ENCODE measurements around the gene AKAP11. TPM values are rescaled to one million over a fixed set of nuclear protein-coding genes. Genes with fewer than 3 reads are reported as not detected.

The AKAP11 gene
- polyA plus RNA-seq, 1 donor from 2014 or later, result 20.9 TPM

DNA sequence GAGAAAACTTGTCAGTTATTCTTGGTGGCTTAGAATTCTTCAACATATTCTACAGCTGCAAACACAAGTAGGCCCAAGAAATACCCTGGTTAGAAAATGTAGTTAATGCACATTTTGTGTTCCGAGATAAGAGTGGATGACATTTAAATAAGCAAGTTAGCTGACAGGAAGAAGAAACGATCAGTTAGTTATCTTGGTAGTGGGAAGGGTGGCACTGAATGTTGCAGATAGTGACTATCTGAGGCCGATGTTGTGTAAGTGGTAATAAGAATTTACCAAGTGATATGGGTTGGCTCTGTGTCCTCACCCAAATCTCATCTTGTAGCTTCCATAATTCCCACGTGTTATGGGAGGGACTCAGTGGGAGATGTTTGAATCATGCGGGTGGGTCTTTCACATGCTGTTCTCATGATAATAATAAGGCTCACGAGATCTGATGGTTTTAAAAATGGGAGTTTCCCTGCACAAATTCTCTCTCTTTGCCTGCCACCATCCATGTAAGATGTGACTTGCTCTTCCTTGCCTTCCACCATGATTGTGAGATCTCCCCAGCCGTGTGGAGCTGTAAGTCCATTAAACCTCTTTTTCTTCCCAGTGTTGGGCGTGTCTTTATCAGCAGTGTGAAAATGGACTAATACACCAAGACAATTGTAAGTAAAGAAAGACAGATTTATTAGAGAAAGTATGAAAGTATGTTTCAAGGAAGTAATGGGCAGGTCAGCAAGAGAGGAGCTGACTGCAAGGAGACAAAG is 10.9 kb upstream of the AKAP11 start:
- no peak for TF ChIP-seq TAF1 (IDR thresholded peaks at IDR 0.05; ENCODE audit: low read depth)
- Histone ChIP-seq H3K4me3 (ENCODE audit: low read length) (no peak overlapping the region), H3K4me2 (ENCODE audit: low read length) (no peak overlapping the region)

DNA sequence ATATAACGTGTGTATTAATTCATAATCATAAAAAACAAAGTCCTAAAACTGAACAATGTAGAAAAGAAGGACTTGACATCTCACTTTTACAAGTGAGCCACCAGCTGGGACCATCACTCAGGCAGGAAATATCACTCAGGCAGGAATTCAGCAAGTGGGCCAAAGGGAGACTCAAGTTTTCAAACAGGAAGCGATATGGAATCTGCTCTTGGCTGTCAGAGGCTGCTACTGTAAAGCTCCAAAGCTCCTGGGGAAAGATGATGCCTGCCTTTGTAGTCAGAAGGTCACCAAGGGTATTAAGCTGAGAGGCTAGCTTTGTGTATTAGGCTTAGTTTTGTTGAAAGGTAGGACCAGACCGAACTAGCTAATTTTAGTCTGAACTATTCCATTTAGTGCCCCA is 5.5 kb upstream of the AKAP11 start:
- Histone ChIP-seq H3K79me2 (replicated peaks; ENCODE audit: insufficient read depth, low read length) (no peaks in the 10 kb centered on the region), H3K27ac (ENCODE audit: low read length) (no peak overlapping the region), H2AFZ (ENCODE audit: low read depth, low read length) (no peak overlapping the region), H3K9me3 (ENCODE audit: low read length) (no peaks in the 10 kb centered on the region), H3F3A (ENCODE audit: insufficient read depth, low read length, poor library complexity, severe bottlenecking) (no peaks in the 10 kb centered on the region), H3K9ac (ENCODE audit: low read length) (no peak overlapping the region), H3K36me3 (ENCODE audit: insufficient read depth, low read length) (no peaks in the 10 kb centered on the region), H4K20me1 (ENCODE audit: insufficient read depth) (no peaks in the 10 kb centered on the region), H3K4me3 (ENCODE audit: low read length) (no peak overlapping the region), H3K4me2 (ENCODE audit: low read length) (no peak overlapping the region), H3K27me3 (ENCODE audit: insufficient read depth, low read depth, low read length) (no peaks in the 10 kb centered on the region), H3K9me2 (ENCODE audit: insufficient read depth, low read length) (no peaks in the 10 kb centered on the region)
- no peak for TF ChIP-seq POLR2AphosphoS5 (IDR thresholded peaks at IDR 0.05)
- TF ChIP-seq RAD21 (conservative IDR thresholded peaks at IDR 0.05), result no peak
- TF ChIP-seq, protein P1, sequence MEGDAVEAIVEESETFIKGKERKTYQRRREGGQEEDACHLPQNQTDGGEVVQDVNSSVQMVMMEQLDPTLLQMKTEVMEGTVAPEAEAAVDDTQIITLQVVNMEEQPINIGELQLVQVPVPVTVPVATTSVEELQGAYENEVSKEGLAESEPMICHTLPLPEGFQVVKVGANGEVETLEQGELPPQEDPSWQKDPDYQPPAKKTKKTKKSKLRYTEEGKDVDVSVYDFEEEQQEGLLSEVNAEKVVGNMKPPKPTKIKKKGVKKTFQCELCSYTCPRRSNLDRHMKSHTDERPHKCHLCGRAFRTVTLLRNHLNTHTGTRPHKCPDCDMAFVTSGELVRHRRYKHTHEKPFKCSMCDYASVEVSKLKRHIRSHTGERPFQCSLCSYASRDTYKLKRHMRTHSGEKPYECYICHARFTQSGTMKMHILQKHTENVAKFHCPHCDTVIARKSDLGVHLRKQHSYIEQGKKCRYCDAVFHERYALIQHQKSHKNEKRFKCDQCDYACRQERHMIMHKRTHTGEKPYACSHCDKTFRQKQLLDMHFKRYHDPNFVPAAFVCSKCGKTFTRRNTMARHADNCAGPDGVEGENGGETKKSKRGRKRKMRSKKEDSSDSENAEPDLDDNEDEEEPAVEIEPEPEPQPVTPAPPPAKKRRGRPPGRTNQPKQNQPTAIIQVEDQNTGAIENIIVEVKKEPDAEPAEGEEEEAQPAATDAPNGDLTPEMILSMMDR (IDR thresholded peaks at IDR 0.05; ENCODE audit: poor library complexity, severe bottlenecking), result no peak
- TF ChIP-seq MXI1 (conservative IDR thresholded peaks at IDR 0.05; ENCODE audit: poor library complexity, severe bottlenecking), result no peak
- TF ChIP-seq, protein P2, sequence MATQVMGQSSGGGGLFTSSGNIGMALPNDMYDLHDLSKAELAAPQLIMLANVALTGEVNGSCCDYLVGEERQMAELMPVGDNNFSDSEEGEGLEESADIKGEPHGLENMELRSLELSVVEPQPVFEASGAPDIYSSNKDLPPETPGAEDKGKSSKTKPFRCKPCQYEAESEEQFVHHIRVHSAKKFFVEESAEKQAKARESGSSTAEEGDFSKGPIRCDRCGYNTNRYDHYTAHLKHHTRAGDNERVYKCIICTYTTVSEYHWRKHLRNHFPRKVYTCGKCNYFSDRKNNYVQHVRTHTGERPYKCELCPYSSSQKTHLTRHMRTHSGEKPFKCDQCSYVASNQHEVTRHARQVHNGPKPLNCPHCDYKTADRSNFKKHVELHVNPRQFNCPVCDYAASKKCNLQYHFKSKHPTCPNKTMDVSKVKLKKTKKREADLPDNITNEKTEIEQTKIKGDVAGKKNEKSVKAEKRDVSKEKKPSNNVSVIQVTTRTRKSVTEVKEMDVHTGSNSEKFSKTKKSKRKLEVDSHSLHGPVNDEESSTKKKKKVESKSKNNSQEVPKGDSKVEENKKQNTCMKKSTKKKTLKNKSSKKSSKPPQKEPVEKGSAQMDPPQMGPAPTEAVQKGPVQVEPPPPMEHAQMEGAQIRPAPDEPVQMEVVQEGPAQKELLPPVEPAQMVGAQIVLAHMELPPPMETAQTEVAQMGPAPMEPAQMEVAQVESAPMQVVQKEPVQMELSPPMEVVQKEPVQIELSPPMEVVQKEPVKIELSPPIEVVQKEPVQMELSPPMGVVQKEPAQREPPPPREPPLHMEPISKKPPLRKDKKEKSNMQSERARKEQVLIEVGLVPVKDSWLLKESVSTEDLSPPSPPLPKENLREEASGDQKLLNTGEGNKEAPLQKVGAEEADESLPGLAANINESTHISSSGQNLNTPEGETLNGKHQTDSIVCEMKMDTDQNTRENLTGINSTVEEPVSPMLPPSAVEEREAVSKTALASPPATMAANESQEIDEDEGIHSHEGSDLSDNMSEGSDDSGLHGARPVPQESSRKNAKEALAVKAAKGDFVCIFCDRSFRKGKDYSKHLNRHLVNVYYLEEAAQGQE (IDR thresholded peaks at IDR 0.05; ENCODE audit: borderline replicate concordance), result no peak
- no peak for TF ChIP-seq SMC3 (conservative IDR thresholded peaks at IDR 0.05; ENCODE audit: poor library complexity)
- no peak for TF ChIP-seq EZH2 (IDR thresholded peaks at IDR 0.05; ENCODE audit: borderline replicate concordance, insufficient read depth, low read length, poor library complexity, severe bottlenecking)
- no peak for TF ChIP-seq TAF1 (IDR thresholded peaks at IDR 0.05; ENCODE audit: low read depth)
- no peak for TF ChIP-seq EP300 (conservative IDR thresholded peaks at IDR 0.05; ENCODE audit: poor library complexity, severe bottlenecking)

More for the DNA sequence above, 10.9 kb upstream of the AKAP11 start:
- Histone ChIP-seq H4K20me1 (ENCODE audit: insufficient read depth) (no peaks in the 10 kb centered on the region), H3K27ac (ENCODE audit: low read length) (no peak overlapping the region), H2AFZ (ENCODE audit: low read depth, low read length) (no peak overlapping the region), H3K36me3 (ENCODE audit: insufficient read depth, low read length) (no peaks in the 10 kb centered on the region), H3K9me3 (ENCODE audit: low read length) (no peaks in the 10 kb centered on the region), H3K27me3 (ENCODE audit: insufficient read depth, low read depth, low read length) (no peaks in the 10 kb centered on the region), H3F3A (ENCODE audit: insufficient read depth, low read length, poor library complexity, severe bottlenecking) (no peaks in the 10 kb centered on the region), H3K9ac (ENCODE audit: low read length) (no peak overlapping the region), H3K79me2 (replicated peaks; ENCODE audit: insufficient read depth, low read length) (no peaks in the 10 kb centered on the region), H3K9me2 (ENCODE audit: insufficient read depth, low read length) (no peaks in the 10 kb centered on the region)

All from neural cell (in vitro differentiated cells).